Endothelial cell of hepatic sinusoid (primary cell): ENCODE measurements around the gene PSMC4.
"Not testable (repeated sequence)": the region's sequence is repeated elsewhere in the genome, so short reads cannot be mapped to it uniquely, and the experiment has no call there.

ENCODE experiments used
- in situ Hi-C: cut with HindIII; loops from 2 replicates; pipeline ENCODE4 v1.10.0; 2017; ENCODE audit warnings: low sequenced_read_pairs

The PSMC4 gene

GRCh38 chr19:39941615-39942365 lies 29.2 kb upstream of the PSMC4 start:
- in situ Hi-C loops: loop anchor here (25.0 kb wide), 2 partner anchors 121 to 154 kb away; partner anchors contain the start of genes LEUTX and ZNF780B

GRCh38 chr19:39942366-39942730 lies 28.6 kb upstream of the PSMC4 start:
- in situ Hi-C loops: loop anchor here (25.0 kb wide), 2 partner anchors 120 to 155 kb away; partner anchors contain the start of genes LEUTX and ZNF780B

GRCh38 chr19:39943586-39943985 lies 27.4 kb upstream of the PSMC4 start:
- in situ Hi-C loops: loop anchor here (25.0 kb wide), 2 partner anchors 119 to 156 kb away; partner anchors contain the start of genes LEUTX and ZNF780B

DNA sequence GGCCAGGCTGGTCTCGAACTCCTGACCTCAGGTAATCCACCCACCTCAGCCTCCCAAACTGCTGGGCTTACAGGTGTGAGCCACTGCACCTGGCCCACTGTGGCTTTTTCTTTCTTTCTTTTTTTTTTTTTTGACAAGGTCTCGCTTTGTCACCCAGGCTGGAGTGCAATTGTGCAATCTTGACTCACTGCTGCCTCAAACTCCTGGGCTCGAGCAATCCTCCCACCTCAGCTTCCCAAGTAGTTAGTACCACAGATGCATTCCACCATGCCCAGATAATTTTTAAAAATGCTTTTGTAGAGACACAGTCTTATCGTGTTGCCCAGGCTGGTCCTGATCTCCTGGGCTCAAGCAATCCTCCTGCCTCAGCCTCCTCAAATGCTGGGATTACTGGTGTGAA lies 24.4 kb upstream of the PSMC4 start:
- in situ Hi-C loops: loop anchor here (25.0 kb wide), 2 partner anchors 116 to 159 kb away; partner anchors contain the start of genes LEUTX and ZNF780B

- in situ Hi-C loops: loop anchor here (25.0 kb wide), 2 partner anchors 113 to 162 kb away; partner anchors contain the start of genes LEUTX and ZNF780B
Measured at GRCh38 chr19:39949026-39949747, 21.8 kb upstream of the PSMC4 start.

DNA sequence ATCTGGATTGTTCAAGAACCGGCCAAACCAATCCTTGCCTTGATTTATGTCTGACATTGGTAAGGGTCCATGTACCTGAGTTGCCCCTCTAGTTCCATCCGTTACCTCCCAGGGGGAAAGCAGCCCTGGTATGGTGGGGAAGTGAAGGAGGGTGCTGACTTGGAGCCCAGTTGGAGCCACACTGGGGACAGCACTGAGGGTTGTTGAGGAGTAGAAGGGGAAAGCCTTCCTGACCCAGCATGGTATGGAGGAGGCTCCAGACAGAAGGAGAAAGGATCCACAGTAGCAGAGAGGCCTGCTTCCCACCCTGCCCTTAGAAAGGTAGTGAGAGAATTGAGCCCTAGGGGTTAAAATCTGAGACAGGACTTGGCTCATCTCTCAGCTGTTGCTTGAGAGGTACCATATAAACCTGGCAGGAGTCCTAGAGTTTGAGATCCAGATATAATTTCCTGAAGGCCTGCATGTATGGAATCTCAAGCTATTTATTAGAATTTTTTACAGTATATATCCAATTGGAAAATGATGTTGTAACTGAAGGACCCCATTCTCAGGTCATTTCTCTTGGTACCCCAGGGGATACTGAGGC lies 19.8 kb upstream of the PSMC4 start:
- in situ Hi-C loops: no loop called here

DNA sequence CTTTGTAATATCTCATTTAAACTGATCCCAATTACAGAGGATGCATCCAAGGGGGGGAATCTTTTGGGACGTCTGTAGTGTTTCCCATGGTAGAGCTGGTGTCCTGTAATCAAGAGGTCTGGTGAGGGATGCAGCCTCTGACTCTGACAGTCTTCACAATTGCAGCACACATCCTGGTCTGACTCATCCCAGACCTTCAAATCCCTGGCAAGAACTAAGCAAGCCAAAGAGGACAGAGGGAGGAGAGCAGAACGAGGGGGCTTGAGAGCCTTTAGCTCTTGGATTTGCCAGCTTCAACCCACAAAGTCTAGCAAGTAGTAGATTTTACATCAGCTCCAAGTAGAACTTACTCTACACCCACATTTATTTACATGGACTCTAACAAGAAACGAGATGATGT lies 19.3 kb upstream of the PSMC4 start:
- in situ Hi-C loops: no loop called here

GRCh38 chr19:39953915-39954314 lies 17.1 kb upstream of the PSMC4 start:
- in situ Hi-C loops: no loop called here

DNA sequence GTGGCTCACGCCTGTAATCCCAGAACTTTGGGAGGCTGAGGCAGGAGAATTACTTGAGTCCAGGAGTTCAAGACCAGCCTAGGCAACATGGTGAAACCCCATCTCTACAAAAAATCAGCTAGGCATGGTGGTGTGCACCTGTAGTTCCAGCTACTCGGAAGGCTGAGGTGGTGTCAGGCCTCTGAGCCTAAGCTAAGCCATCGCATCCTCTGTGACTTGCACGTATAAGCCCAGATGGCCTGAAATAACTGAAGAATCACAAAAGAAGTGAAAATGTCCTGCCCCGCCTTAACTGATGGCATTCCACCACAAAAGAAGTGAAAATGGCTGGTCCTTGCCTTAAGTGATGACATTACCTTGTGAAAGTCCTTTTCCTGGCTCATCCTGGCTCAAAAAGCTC lies 13.1 kb upstream of the PSMC4 start:
- in situ Hi-C loops: not testable (repeated sequence)

DNA sequence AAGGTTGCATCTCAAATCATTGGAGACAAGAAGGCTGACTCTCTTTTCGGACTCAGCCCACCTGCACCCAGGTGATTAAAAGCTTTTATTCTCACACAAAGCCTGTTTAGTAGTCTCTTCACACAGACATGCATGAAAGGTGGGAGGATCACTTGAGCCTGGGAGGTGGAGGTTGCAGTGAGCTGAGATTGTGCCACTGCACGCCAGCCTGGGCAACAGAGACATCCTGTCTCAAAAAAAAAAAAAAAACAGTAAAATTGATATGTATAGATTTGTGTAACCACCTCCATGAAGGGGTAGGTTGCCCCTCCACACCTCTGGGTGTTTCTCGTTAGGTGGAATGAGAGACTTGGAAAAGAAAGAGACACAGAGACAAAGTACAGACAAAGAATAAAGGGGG lies 12.0 kb upstream of the PSMC4 start:
- in situ Hi-C loops: not testable (repeated sequence)

DNA sequence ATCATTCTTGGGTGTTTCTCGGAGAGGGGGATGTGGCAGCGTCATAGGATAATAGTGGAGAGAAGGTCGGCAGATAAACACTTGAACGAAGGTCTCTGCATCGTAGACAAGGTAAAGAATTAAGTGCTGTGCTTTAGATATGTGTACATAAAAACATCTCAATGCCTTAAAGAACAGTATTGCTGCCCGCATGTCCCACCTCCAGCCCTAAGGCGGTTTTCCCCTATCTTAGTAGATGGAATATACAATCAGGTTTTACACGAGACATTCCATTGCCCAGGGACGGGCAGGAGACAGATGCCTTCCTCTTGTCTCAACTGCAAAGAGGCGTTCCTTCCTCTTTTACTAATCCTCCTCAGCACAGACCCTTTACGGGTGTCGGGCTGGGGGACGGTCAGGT lies 11.6 kb upstream of the PSMC4 start:
- in situ Hi-C loops: not testable (repeated sequence)

- in situ Hi-C loops: no loop called here
Measured at GRCh38 chr19:39963898-39964297, 7.1 kb upstream of the PSMC4 start.

GRCh38 chr19:39966617-39967016 lies 4.3 kb upstream of the PSMC4 start:
- in situ Hi-C loops: no loop called here

DNA sequence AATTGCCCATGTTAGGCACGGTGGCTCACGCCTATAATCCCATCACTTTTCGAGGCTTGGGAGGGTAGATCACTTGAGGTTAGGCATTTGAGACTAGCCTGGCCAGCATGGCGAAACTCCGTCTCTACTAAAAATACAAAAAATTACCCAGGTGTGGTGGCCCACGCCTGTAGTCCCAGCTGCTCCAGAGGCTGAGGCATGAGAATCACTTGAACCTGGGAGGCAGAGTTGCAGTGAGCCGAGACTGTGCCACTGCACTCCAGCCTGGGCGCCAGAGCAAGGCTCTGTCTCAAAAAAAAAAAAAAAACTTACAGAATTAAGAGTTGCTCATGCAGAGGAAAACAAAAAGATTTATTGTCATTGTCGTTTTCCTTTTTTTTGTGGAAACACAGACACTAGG lies 3.4 kb upstream of the PSMC4 start:
- in situ Hi-C loops: no loop called here

DNA sequence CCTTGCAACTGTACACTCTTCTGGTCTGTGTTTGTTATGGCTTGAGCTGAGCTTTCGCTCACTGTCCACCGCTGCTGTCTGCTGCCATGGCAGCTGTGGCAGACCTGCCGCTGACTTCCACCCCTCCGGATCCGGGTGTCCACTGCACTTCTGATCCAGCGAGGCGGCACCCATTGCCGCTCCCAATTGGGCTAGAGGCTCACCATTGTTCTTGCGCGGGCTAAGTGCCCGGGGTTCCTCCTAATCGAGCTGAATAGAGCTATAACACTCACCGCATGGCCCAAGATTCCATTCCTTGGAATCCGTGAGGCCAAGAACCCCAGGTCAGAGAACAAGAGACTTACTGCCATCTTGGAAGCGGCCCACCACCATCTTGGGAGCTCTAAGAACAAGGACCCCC lies 2.2 kb upstream of the PSMC4 start:
- in situ Hi-C loops: no loop called here

DNA sequence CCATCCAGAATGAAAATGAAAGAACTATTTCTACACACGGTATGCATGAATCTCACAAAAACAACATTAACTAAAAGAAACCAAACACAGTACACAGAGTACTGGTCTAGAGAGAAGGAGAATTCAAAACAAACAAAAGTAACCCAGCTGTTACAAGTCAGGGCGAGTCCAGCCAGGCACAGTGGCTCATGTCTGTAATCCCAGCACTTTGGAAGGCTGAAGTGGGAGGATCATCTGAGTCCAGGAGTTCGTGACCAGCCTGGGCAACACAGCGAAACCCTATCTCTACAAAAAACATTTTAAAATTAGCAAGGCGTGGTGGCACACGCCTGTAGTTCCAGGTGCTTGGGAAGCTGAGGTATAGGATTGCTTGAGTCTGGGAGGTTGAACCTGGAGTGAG lies 1.7 kb upstream of the PSMC4 start:
- in situ Hi-C loops: no loop called here

GRCh38 chr19:39969681-39970424 lies 1.1 kb upstream of the PSMC4 start:
- in situ Hi-C loops: no loop called here

DNA sequence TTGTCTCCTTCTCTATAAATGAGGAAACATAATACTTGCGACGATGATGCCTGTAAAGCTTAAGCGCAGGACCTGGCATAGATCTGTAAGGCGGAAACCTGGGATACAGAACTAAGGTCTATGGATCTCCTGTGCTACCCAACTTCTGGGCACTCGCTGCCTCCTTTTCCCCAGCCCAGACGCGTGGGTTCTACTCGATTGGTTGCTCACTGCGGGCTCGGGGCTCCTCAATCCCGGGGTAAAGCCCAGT lies 615 bp upstream of the PSMC4 start:
- in situ Hi-C loops: no loop called here

GRCh38 chr19:39971380-39972035 lies 543 bp downstream of the PSMC4 start:
- in situ Hi-C loops: no loop called here

- in situ Hi-C loops: no loop called here
Measured at GRCh38 chr19:39974377-39975155, 3.6 kb downstream of the PSMC4 start.
